HCT116 (cell line): ENCODE data around the gene GPR146. TPM values are rescaled to one million over a fixed set of nuclear protein-coding genes. Genes with fewer than 3 reads are reported as not detected.

Source experiments
- ATAC-seq: fragments of 200-7000 bp; cut with Tn5 transposase; 2 replicates; pipeline ENCODE4 v1.9.1; 2020; ENCODE audit warnings: mild to moderate bottlenecking, moderate library complexity
- BruUV-seq: library from RNA; stranded (reverse); fragments of 400-500 nt; replicated peaks from 2 replicates; lab custom pipeline; 2021; lab: Mats Ljungman, UMichigan
- CTCF ChIA-PET: fragments of 300-600 bp; sonication (Branson Sonifier 250); formaldehyde crosslinking; loops from one replicate; lab custom pipeline; 2021; ENCODE audit warnings: antibody characterized with exemption; lab: Charles Lee
- POLR2A ChIA-PET: fragments of 300-600, 350-600 bp; sonication (Branson Sonifier 250); formaldehyde crosslinking; loops from one replicate; lab custom pipeline; 2021; ENCODE audit warnings: antibody characterized with exemption; lab: Charles Lee
- RAD21 ChIA-PET, 2 experiments: fragments of 300-600 bp; sonication (Branson Sonifier 250); formaldehyde crosslinking; loops; one replicate each; lab custom pipeline; 2023; ENCODE audit warnings: low total read pairs in 2 of 2; ENCODE audit not compliant: uncharacterized antibody in 2 of 2, unreplicated experiment in 2 of 2, low non-redundant PET in 1 of 2; lab: Charles Lee
- DNase-seq: peaks from one replicate; pipeline ENCODE4 v3.0.0-alpha.2; 2010; ENCODE audit warnings: low read depth, low spot score
- H2AFZ ChIP-seq: fragments of 200-600 bp; shearing (Covaris generic), sonication (generic); 2 replicates; pipeline ENCODE4 v1.6.1; 2017; ENCODE audit warnings: low read depth, mixed run types, mixed read lengths, antibody characterized with exemption, low read length; ENCODE audit not compliant: poor library complexity, severe bottlenecking
- H3K27ac ChIP-seq: 2 replicates; pipeline ENCODE4 v1.5.1; 2012; ENCODE audit warnings: low read depth, low read length
- H3K27me3 ChIP-seq: fragments of 200-600 bp; sonication (generic); 2 replicates; pipeline ENCODE4 v1.6.1; 2016; ENCODE audit warnings: mixed run types, low read length, mixed read lengths; ENCODE audit not compliant: insufficient read depth
- H3K36me3 ChIP-seq, 2 experiments: fragments of 200-500 bp in 1 of 2; fragments of 200-600 bp in 1 of 2; sonication (Bioruptor generic) in 1 of 2; sonication (generic) in 1 of 2; 2 replicates each; pipeline versions ENCODE4 v1.5.1 to v1.6.1; 2014 to 2016; ENCODE audit warnings: low read length in 2 of 2, inconsistent platforms in 1 of 2, mixed read lengths in 1 of 2, mixed run types in 1 of 2; ENCODE audit not compliant: insufficient read depth in 2 of 2, control insufficient read depth in 1 of 2
- H3K4me1 ChIP-seq, 2 experiments: fragments of 200-600 bp in 1 of 2; sonication (generic) in 1 of 2; 2 replicates each; pipeline versions ENCODE4 v1.5.1 to v1.6.1; 2012 to 2017; ENCODE audit warnings: low read length in 2 of 2, inconsistent platforms in 1 of 2, mild to moderate bottlenecking in 1 of 2, mixed read lengths in 1 of 2, mixed run types in 1 of 2, moderate library complexity in 1 of 2; ENCODE audit not compliant: insufficient read depth in 2 of 2, control insufficient read depth in 1 of 2
- H3K4me2 ChIP-seq: fragments of 200-600 bp; sonication (generic); 2 replicates; pipeline ENCODE4 v1.6.1; 2017; ENCODE audit warnings: mixed run types, low read length, mixed read lengths
- H3K4me3 ChIP-seq, 2 experiments: fragments of 200-600 bp in 1 of 2; sonication (generic) in 1 of 2; replicated peaks in 1 of 2; 2 replicates each; pipeline ENCODE4 v1.5.1; 2011 to 2016; ENCODE audit warnings: low read length in 2 of 2, control low read depth in 1 of 2, low read depth in 1 of 2, mild to moderate bottlenecking in 1 of 2, mixed read lengths in 1 of 2, mixed run types in 1 of 2
- H3K79me2 ChIP-seq: fragments of 200-600 bp; sonication (generic); 2 replicates; pipeline ENCODE4 v1.6.1; 2017; ENCODE audit warnings: mild to moderate bottlenecking, mixed run types, low read length, moderate library complexity, mixed read lengths; ENCODE audit not compliant: insufficient read depth
- H3K9ac ChIP-seq: fragments of 200-600 bp; sonication (generic); 2 replicates; pipeline ENCODE4 v1.6.1; 2016; ENCODE audit warnings: low read length, mixed read lengths
- H3K9me2 ChIP-seq: fragments of 200-600 bp; sonication (generic), shearing (Covaris generic); 2 replicates; pipeline ENCODE4 v1.6.1; 2017; ENCODE audit warnings: mixed run types, mild to moderate bottlenecking, moderate library complexity; ENCODE audit not compliant: insufficient read depth
- H3K9me3 ChIP-seq, 2 experiments: fragments of 200-500 bp in 1 of 2; fragments of 200-600 bp in 1 of 2; sonication (Bioruptor generic) in 1 of 2; sonication (generic) in 1 of 2; 2 replicates each; pipeline ENCODE4 v1.6.1; 2014 to 2017; ENCODE audit warnings: low read length in 2 of 2, mixed read lengths in 2 of 2, inconsistent platforms in 1 of 2, low read depth in 1 of 2, mild to moderate bottlenecking in 1 of 2, mixed run types in 1 of 2, moderate library complexity in 1 of 2; ENCODE audit not compliant: control insufficient read depth in 1 of 2, insufficient read depth in 1 of 2
- H4K20me1 ChIP-seq: fragments of 200-600 bp; sonication (generic), shearing (Covaris generic); 2 replicates; pipeline ENCODE4 v1.6.1; 2017; ENCODE audit warnings: mixed run types, mild to moderate bottlenecking, moderate library complexity; ENCODE audit not compliant: insufficient read depth
- CBX3 ChIP-seq: IDR thresholded peaks from 2 replicates; pipeline ENCODE4 v1.6.1; 2012; ENCODE audit warnings: low read depth
- EGR1 ChIP-seq: IDR thresholded peaks from 2 replicates; pipeline ENCODE4 v1.6.1; 2012; ENCODE audit warnings: low read depth
- EZH2 ChIP-seq: fragments of 200-600 bp; sonication (generic); IDR thresholded peaks from 2 replicates; pipeline ENCODE4 v1.6.1; 2017; ENCODE audit warnings: antibody characterized with exemption, mixed run types
- EZH2phosphoT487 ChIP-seq: fragments of 200-600 bp; IDR thresholded peaks from 2 replicates; pipeline ENCODE4 v1.6.1; 2018; ENCODE audit warnings: antibody characterized with exemption, borderline replicate concordance
- FOSL1 ChIP-seq: IDR thresholded peaks from 2 replicates; pipeline ENCODE4 v1.6.1; 2012; ENCODE audit warnings: low read depth
- JUND ChIP-seq: IDR thresholded peaks from 2 replicates; pipeline ENCODE4 v1.6.1; 2012
- POLR2AphosphoS5 ChIP-seq: IDR thresholded peaks from 2 replicates; pipeline ENCODE4 v1.6.1; 2011; ENCODE audit warnings: mild to moderate bottlenecking, low read depth, low read length, moderate library complexity
- RAD21 ChIP-seq: IDR thresholded peaks from 2 replicates; pipeline ENCODE4 v1.6.1; 2012; ENCODE audit warnings: low read depth, mild to moderate bottlenecking
- SIN3A ChIP-seq: IDR thresholded peaks from 2 replicates; pipeline ENCODE4 v1.6.1; 2012; ENCODE audit warnings: low read depth
- SP1 ChIP-seq: IDR thresholded peaks from 2 replicates; pipeline ENCODE4 v1.6.1; 2012; ENCODE audit warnings: low read depth
- SRF ChIP-seq: IDR thresholded peaks from 2 replicates; pipeline ENCODE4 v1.6.1; 2012; ENCODE audit warnings: low read depth
- ZFX ChIP-seq: fragments of 450-650 bp; IDR thresholded peaks from 2 replicates; pipeline ENCODE4 v1.6.1; 2017
- ZNF274 ChIP-seq: fragments of 200-500 bp; sonication (Bioruptor generic); IDR thresholded peaks from 2 replicates; pipeline ENCODE4 v1.6.1; 2014; ENCODE audit warnings: mild to moderate bottlenecking, low read depth, low read length, inconsistent platforms
- intact Hi-C: fragments of 100-400 bp; cut with micrococcal nuclease; formaldehyde crosslinking; loops from 2 replicates; pipeline ENCODE4 v1.10.0; 2022
- total RNA-seq: library from RNA; stranded (reverse); gene quantifications from one replicate; pipeline ENCODE4 v1.2.1, GENCODE V29; 2021; ENCODE audit not compliant: unreplicated experiment
- TF ChIP-seq, protein P1 (sequence below): IDR thresholded peaks from 2 replicates; pipeline ENCODE4 v1.6.1; 2012; ENCODE audit warnings: low read depth
- TF ChIP-seq, protein P2 (sequence below): IDR thresholded peaks from 2 replicates; pipeline ENCODE4 v1.6.1; 2012
- TF ChIP-seq, protein P3 (sequence below), 3 experiments: fragments of 200-600 bp in 1 of 3; sonication (generic) in 1 of 3; IDR thresholded peaks in 2 of 3; conservative IDR thresholded peaks in 1 of 3; 2 replicates each; pipeline ENCODE4 v1.5.1; 2012 to 2017; ENCODE audit warnings: low read depth in 2 of 3, low read length in 2 of 3, antibody characterized with exemption in 1 of 3, borderline replicate concordance in 1 of 3, control low read depth in 1 of 3, mild to moderate bottlenecking in 1 of 3, mixed read lengths in 1 of 3, mixed run types in 1 of 3, moderate library complexity in 1 of 3; ENCODE audit not compliant: insufficient read depth in 1 of 3
- TF ChIP-seq, protein P4 (sequence below): IDR thresholded peaks from 2 replicates; pipeline ENCODE4 v1.6.1; 2011; ENCODE audit warnings: mild to moderate bottlenecking, low read length, moderate library complexity; ENCODE audit not compliant: insufficient replicate concordance; ENCODE audit errors: extremely low read depth

Gene GPR146
- total RNA-seq, 1 experiment from 2014 or later, result 2.4 TPM

DNA sequence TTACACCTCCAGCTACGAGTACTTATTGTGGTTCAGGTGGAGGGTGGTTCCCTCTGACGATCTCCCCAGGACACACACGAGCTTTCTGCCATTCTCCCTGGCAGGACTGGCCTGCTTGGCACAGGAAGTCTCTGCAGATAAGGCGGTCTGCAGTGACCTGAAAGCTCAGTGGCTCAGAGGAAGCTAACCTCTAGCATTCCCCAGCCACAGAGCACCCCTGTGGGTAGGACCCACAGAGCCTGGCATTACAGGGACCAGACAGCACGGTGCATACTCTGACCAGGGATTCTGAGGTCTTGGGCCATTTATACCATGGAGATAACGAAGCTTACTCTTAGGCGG lies 1.9 kb upstream of the GPR146 start:
- no peak overlapping the region for H3K9ac ChIP-seq
- H3K9me2 ChIP-seq, result no peaks in the 10 kb centered on the region
- RAD21 ChIA-PET, result no interaction called here
- DNase-seq (no peak), ATAC-seq (no peak)
- POLR2A ChIA-PET, result no interaction called here
- no peak overlapping the region for H3K27ac ChIP-seq
- H2AFZ ChIP-seq, result no peak overlapping the region
- no peaks in the 10 kb centered on the region for H3K36me3 ChIP-seq
- H3K4me1 ChIP-seq, result peaks cover 13 to 21% of the 10 kb centered on the region in 2 experiments
- no peaks in the 10 kb centered on the region for H3K9me3 ChIP-seq
- BruUV-seq, result no TSS peak
- no peaks in the 10 kb centered on the region for H3K27me3 ChIP-seq
- no peak overlapping the region for H3K4me3 ChIP-seq
- no peaks in the 10 kb centered on the region for H4K20me1 ChIP-seq
- no peak for TF ChIP-seq RAD21
- no peak for TF ChIP-seq CBX3
- no peak for TF ChIP-seq POLR2AphosphoS5
- no peak for TF ChIP-seq FOSL1
- TF ChIP-seq ZFX, result no peak
- no peak for TF ChIP-seq EGR1
- TF ChIP-seq, protein P1, sequence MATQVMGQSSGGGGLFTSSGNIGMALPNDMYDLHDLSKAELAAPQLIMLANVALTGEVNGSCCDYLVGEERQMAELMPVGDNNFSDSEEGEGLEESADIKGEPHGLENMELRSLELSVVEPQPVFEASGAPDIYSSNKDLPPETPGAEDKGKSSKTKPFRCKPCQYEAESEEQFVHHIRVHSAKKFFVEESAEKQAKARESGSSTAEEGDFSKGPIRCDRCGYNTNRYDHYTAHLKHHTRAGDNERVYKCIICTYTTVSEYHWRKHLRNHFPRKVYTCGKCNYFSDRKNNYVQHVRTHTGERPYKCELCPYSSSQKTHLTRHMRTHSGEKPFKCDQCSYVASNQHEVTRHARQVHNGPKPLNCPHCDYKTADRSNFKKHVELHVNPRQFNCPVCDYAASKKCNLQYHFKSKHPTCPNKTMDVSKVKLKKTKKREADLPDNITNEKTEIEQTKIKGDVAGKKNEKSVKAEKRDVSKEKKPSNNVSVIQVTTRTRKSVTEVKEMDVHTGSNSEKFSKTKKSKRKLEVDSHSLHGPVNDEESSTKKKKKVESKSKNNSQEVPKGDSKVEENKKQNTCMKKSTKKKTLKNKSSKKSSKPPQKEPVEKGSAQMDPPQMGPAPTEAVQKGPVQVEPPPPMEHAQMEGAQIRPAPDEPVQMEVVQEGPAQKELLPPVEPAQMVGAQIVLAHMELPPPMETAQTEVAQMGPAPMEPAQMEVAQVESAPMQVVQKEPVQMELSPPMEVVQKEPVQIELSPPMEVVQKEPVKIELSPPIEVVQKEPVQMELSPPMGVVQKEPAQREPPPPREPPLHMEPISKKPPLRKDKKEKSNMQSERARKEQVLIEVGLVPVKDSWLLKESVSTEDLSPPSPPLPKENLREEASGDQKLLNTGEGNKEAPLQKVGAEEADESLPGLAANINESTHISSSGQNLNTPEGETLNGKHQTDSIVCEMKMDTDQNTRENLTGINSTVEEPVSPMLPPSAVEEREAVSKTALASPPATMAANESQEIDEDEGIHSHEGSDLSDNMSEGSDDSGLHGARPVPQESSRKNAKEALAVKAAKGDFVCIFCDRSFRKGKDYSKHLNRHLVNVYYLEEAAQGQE, result no peak
- no peak for TF ChIP-seq SIN3A
- no peak for TF ChIP-seq JUND
- TF ChIP-seq, protein P2, sequence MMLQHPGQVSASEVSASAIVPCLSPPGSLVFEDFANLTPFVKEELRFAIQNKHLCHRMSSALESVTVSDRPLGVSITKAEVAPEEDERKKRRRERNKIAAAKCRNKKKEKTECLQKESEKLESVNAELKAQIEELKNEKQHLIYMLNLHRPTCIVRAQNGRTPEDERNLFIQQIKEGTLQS, result no peak
- no peak for TF ChIP-seq EZH2phosphoT487
- TF ChIP-seq SP1, result no peak
- no peak for TF ChIP-seq SRF
- no peak for TF ChIP-seq EZH2
- TF ChIP-seq, protein P3, sequence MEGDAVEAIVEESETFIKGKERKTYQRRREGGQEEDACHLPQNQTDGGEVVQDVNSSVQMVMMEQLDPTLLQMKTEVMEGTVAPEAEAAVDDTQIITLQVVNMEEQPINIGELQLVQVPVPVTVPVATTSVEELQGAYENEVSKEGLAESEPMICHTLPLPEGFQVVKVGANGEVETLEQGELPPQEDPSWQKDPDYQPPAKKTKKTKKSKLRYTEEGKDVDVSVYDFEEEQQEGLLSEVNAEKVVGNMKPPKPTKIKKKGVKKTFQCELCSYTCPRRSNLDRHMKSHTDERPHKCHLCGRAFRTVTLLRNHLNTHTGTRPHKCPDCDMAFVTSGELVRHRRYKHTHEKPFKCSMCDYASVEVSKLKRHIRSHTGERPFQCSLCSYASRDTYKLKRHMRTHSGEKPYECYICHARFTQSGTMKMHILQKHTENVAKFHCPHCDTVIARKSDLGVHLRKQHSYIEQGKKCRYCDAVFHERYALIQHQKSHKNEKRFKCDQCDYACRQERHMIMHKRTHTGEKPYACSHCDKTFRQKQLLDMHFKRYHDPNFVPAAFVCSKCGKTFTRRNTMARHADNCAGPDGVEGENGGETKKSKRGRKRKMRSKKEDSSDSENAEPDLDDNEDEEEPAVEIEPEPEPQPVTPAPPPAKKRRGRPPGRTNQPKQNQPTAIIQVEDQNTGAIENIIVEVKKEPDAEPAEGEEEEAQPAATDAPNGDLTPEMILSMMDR (IDR thresholded peaks at IDR 0.05 in 2 of 3, conservative IDR thresholded peaks at IDR 0.05 in 1 of 3; ENCODE audit: borderline replicate concordance in 1 of 3, insufficient read depth in 1 of 3, low read depth in 2 of 3, low read length in 2 of 3), result no peak
- no peak for TF ChIP-seq ZNF274
- TF ChIP-seq, protein P4, sequence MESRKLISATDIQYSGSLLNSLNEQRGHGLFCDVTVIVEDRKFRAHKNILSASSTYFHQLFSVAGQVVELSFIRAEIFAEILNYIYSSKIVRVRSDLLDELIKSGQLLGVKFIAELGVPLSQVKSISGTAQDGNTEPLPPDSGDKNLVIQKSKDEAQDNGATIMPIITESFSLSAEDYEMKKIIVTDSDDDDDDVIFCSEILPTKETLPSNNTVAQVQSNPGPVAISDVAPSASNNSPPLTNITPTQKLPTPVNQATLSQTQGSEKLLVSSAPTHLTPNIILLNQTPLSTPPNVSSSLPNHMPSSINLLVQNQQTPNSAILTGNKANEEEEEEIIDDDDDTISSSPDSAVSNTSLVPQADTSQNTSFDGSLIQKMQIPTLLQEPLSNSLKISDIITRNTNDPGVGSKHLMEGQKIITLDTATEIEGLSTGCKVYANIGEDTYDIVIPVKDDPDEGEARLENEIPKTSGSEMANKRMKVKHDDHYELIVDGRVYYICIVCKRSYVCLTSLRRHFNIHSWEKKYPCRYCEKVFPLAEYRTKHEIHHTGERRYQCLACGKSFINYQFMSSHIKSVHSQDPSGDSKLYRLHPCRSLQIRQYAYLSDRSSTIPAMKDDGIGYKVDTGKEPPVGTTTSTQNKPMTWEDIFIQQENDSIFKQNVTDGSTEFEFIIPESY, result no peak
- CTCF ChIA-PET, result no interaction called here
- intact Hi-C loops, result no loop called here
- no peak overlapping the region for H3K4me2 ChIP-seq
- H3K79me2 ChIP-seq, result peaks cover 17% of the 10 kb centered on the region; the same call in 1 of the 2 replicates
